Stomach (tissue), 9 donors: Measurements from ENCODE around the gene FAF2. TPM values are rescaled to one million over a fixed set of nuclear protein-coding genes. Genes with fewer than 3 reads are reported as not detected.

Experiments used
- DNase-seq, 2 donors: peaks; one replicate each; pipeline versions ENCODE4 v3.0.0 to v3.0.0-alpha.2; 2013 to 2019
- H3K27ac ChIP-seq, 5 donors: fragments of 200-600 bp in 4 of 5; sonication (generic) in 4 of 5; one replicate each; pipeline ENCODE4 v1.5.1; 2013 to 2019; ENCODE audit warnings: mild to moderate bottlenecking in 1 of 5, moderate library complexity in 1 of 5
- H3K27me3 ChIP-seq, 3 donors: fragments of 200-600 bp; sonication (generic); one replicate each; pipeline ENCODE4 v1.5.1; 2017 to 2019; ENCODE audit warnings: mixed run types in 1 of 3
- H3K36me3 ChIP-seq, 4 donors: fragments of 200-600 bp; sonication (generic); 1 replicate in 3 of 4; 2 replicates in 1 of 4; pipeline ENCODE4 v1.5.1; 2016 to 2019
- H3K4me1 ChIP-seq, 4 donors: fragments of 200-600 bp; sonication (generic); one replicate each; pipeline ENCODE4 v1.5.1; 2016 to 2019
- H3K4me3 ChIP-seq, 4 donors: fragments of 200-600 bp; sonication (generic) in 3 of 4; one replicate each; pipeline ENCODE4 v1.5.1; 2016 to 2019; ENCODE audit warnings: mild to moderate bottlenecking in 1 of 4
- H3K9me3 ChIP-seq, 4 donors: fragments of 200-600 bp; sonication (generic); one replicate each; pipeline ENCODE4 v1.5.1; 2016 to 2019
- CTCF ChIP-seq, 7 experiments: fragments of 450-650 bp in 4 of 7; fragments of 200-600 bp in 3 of 7; sonication (generic) in 3 of 7; IDR thresholded peaks; one replicate each; pipeline ENCODE4 v1.5.1; 2016 to 2019; ENCODE audit warnings: antibody characterized with exemption in 7 of 7, control low read depth in 2 of 7, mild to moderate bottlenecking in 1 of 7
- EP300 ChIP-seq: sonication (generic); formaldehyde crosslinking; IDR thresholded peaks from one replicate; pipeline ENCODE4 v1.6.1; 2017; ENCODE audit warnings: antibody characterized with exemption
- POLR2A ChIP-seq, 4 donors: fragments of 450-650 bp; IDR thresholded peaks; one replicate each; pipeline ENCODE4 v1.6.1; 2016; ENCODE audit warnings: antibody characterized with exemption in 4 of 4, control low read depth in 2 of 4, mild to moderate bottlenecking in 1 of 4, moderate library complexity in 1 of 4
- POLR2AphosphoS5 ChIP-seq, 3 donors: sonication (generic); formaldehyde crosslinking; IDR thresholded peaks; one replicate each; pipeline ENCODE4 v1.6.1; 2016; ENCODE audit warnings: antibody characterized with exemption in 3 of 3
- WGBS, 5 donors: extraction: QIAGEN DNeasy Blood & Tissue Kit in 3 of 5; methylation state at CpG; one replicate each; pipeline versions ENCODE4 v1.1.5 to v1.1.7; 2013 to 2018; 5-methylcytosine and 5-hydroxymethylcytosine counted together
- intact Hi-C: fragments of 100-400 bp; cut with DNase I; formaldehyde crosslinking; loops from one replicate; pipeline ENCODE4 v1.15.1; 2023; ENCODE audit warnings: low total_unique reads
- polyA plus RNA-seq, 3 donors: library from polyadenylated mRNA; stranded (reverse); fragments of 200-250 nt; gene quantifications; one replicate each; pipeline ENCODE4 v1.2.3, GENCODE V29; 2013
- total RNA-seq, 5 donors: library from RNA; depleted of rRNA; stranded (reverse); fragments of >200 nt; gene quantifications; one replicate each; pipeline versions ENCODE4 v1.1.0 to v1.2.3, GENCODE V29; 2014 to 2016
- donor health status: healthy with polysubstance abuse.
- donor health status: Bipolar disorder and iron deficiency.
- donor health status: healthy.

FAF2 gene
- total and polyA plus RNA-seq, 8 donors, result 5.7 to 57.2 (median 22.6) TPM

DNA sequence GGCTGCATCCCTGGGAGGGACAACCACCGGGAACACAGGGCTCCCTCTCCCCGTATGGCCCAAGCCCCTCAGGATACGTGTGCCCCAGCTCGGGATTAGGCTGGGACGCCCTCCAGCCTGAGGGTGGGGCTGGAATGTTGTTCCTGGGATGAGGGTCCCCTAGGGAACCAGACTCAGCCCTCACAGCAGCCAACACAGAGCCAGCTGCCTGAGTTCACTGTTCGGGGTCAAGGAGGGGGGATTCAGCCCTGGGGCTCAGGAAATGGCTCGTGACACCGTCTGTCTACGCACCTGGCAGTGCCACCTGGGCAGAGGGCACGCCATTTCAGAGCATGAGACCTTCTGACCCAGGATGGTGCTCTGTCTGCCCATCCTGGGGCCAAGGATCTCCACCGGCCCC lies 80.1 kb downstream of the FAF2 start:
- no peak overlapping the region for H3K27ac ChIP-seq
- H3K9me3 ChIP-seq, result no peaks in the 10 kb centered on the region
- H3K4me3 ChIP-seq, result no peak overlapping the region
- intact Hi-C loops, result no loop called here
- DNase-seq, result no peak
- peaks cover 40 to 66% (median 57%) of the 10 kb centered on the region in 4 donors for H3K36me3 ChIP-seq
- no peaks in the 10 kb centered on the region for H3K27me3 ChIP-seq
- H3K4me1 ChIP-seq, result peaks cover 24 to 46% (median 32%) of the 10 kb centered on the region in 4 donors
- TF ChIP-seq CTCF (IDR thresholded peaks at IDR 0.05), result no peak
- TF ChIP-seq POLR2AphosphoS5 (IDR thresholded peaks at IDR 0.05), result no peak
- no peak for TF ChIP-seq POLR2A (IDR thresholded peaks at IDR 0.05)
- no peak for TF ChIP-seq EP300
- WGBS, 5 donors, result 81 to 91% (median 89%) methylated on average over 2 to 11 of the region's 11 CpGs

DNA sequence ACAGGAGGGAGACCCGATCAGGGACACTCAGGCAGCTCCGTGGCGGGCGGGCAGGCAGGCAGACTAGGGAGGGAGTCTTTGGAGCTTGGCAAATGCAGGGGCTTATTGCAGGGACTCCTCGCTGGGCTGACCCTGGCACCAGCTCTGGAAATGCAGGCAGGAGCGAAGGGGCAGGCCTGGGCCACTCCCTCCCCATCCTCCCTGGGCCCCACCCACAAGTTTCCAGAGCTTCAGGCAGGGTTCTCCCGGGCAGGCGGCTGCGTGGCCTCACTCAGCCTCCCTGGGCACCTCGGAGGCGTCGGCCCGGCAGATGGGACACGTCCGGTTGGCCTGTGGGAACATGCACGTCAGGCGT lies 80.6 kb downstream of the FAF2 start:
- peaks cover 40 to 66% (median 57%) of the 10 kb centered on the region in 4 donors for H3K36me3 ChIP-seq

GRCh38 chr5:176529116-176529740 lies 81.0 kb downstream of the FAF2 start:
- no peak overlapping the region for H3K4me3 ChIP-seq
- H3K4me1 ChIP-seq, result peaks cover 33 to 55% (median 41%) of the 10 kb centered on the region in 4 donors
- H3K27ac ChIP-seq, result no peak overlapping the region
- intact Hi-C loops, result no loop called here
- peaks cover 40 to 66% (median 57%) of the 10 kb centered on the region in 4 donors for H3K36me3 ChIP-seq
- no peaks in the 10 kb centered on the region for H3K27me3 ChIP-seq
- no peak for DNase-seq
- H3K9me3 ChIP-seq, result no peaks in the 10 kb centered on the region
- WGBS, 5 donors, result 88 to 95% (median 95%) methylated on average over 24 to 26 of the region's 26 CpGs
- no peak for TF ChIP-seq CTCF (IDR thresholded peaks at IDR 0.05)
- no peak for TF ChIP-seq POLR2A (IDR thresholded peaks at IDR 0.05)
- TF ChIP-seq POLR2AphosphoS5 (IDR thresholded peaks at IDR 0.05), result no peak
- no peak for TF ChIP-seq EP300

More for the DNA sequence above, 80.6 kb downstream of the FAF2 start:
- intact Hi-C loops, result no loop called here
- H3K9me3 ChIP-seq, result no peaks in the 10 kb centered on the region
- no peak for TF ChIP-seq EP300
- no peak for TF ChIP-seq POLR2A (IDR thresholded peaks at IDR 0.05)
- TF ChIP-seq CTCF (IDR thresholded peaks at IDR 0.05), result no peak
- TF ChIP-seq POLR2AphosphoS5 (IDR thresholded peaks at IDR 0.05), result no peak
- peaks cover 28 to 50% (median 36%) of the 10 kb centered on the region in 4 donors for H3K4me1 ChIP-seq
- no peak overlapping the region for H3K4me3 ChIP-seq
- 10 to 92% (median 82%) methylated on average over 2 to 17 of the region's 17 CpGs for WGBS, 5 donors
- no peak overlapping the region for H3K27ac ChIP-seq
- no peaks in the 10 kb centered on the region for H3K27me3 ChIP-seq
- DNase-seq, result no peak

DNA sequence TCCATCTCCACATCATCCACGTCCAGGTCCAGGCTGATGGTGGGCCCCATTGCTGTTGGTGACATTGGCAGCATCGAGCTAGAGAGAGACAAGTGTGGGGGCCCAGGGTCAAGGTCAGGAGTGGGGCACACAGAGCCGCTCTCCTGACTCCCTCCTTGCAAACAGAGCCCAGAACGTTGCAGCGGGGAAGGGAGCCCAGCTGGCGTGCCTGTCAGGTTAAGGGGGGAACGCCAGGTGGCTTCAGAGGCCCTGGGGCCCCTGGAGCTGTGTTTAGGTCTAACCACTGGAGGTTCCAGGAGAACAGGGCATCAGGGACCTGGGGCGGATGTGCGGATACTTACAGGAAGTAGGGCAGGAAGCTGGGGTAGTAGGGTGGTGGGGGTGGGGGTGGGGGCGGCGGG lies 81.6 kb downstream of the FAF2 start:
- TF ChIP-seq EP300 (no peak), POLR2A (IDR thresholded peaks at IDR 0.05) (no peak), CTCF (IDR thresholded peaks at IDR 0.05) (no peak)
- Histone ChIP-seq H3K27me3 (no peaks in the 10 kb centered on the region), H3K27ac (no peak overlapping the region), H3K4me1 (peaks cover 38 to 60% (median 46%) of the 10 kb centered on the region in 4 donors), H3K9me3 (no peaks in the 10 kb centered on the region), H3K36me3 (peaks cover 40 to 66% (median 57%) of the 10 kb centered on the region in 4 donors), H3K4me3 (no peak overlapping the region)
- intact Hi-C loops, result no loop called here
- WGBS, 5 donors, result 64 to 80% (median 73%) methylated on average over 6 to 11 of the region's 11 CpGs
- no peak for DNase-seq
